Endodermal cell (in vitro differentiated cells): Measurements from ENCODE around the gene AKAP8. TPM values are rescaled to one million over a fixed set of nuclear protein-coding genes. Genes with fewer than 3 reads are reported as not detected.

ENCODE experiments used
- DNase-seq: peaks from one replicate; pipeline ENCODE4 v3.0.0-alpha.2; 2017
- H3K27ac ChIP-seq: 2 replicates; pipeline ENCODE4 v1.5.1; 2013; ENCODE audit warnings: mild to moderate bottlenecking, low read depth, low read length, moderate library complexity
- H3K27me3 ChIP-seq: 2 replicates; pipeline ENCODE4 v1.6.1; 2013; ENCODE audit warnings: mild to moderate bottlenecking, low read length, moderate library complexity; ENCODE audit not compliant: insufficient read depth, control insufficient read depth, poor library complexity, severe bottlenecking
- H3K36me3 ChIP-seq: 2 replicates; pipeline ENCODE4 v1.7.0; 2013; ENCODE audit warnings: mild to moderate bottlenecking, low read length, moderate library complexity; ENCODE audit not compliant: control insufficient read depth, insufficient read depth
- H3K4me1 ChIP-seq: one replicate; pipeline ENCODE4 v1.7.0; 2013; ENCODE audit warnings: low read length; ENCODE audit not compliant: control insufficient read depth, insufficient read depth
- H3K4me3 ChIP-seq: 2 replicates; pipeline ENCODE4 v1.5.1; 2013; ENCODE audit warnings: mild to moderate bottlenecking, low read length, moderate library complexity
- H3K9ac ChIP-seq: 2 replicates; pipeline ENCODE4 v1.6.1; 2013; ENCODE audit warnings: mild to moderate bottlenecking, low read length, moderate library complexity; ENCODE audit not compliant: poor library complexity, severe bottlenecking; ENCODE audit errors: extremely low read depth
- H3K9me3 ChIP-seq: 2 replicates; pipeline ENCODE4 v1.6.1; 2013; ENCODE audit warnings: mild to moderate bottlenecking, low read length, moderate library complexity; ENCODE audit not compliant: control insufficient read depth
- H3K27ac Mint-ChIP-seq: 2 replicates; pipeline ENCODE4 v1.8.0; 2020; ENCODE audit warnings: mixed read lengths
- H3K27me3 Mint-ChIP-seq: 2 replicates; pipeline ENCODE4 v1.8.0; 2021; ENCODE audit warnings: mild to moderate bottlenecking, mixed read lengths; ENCODE audit not compliant: insufficient read depth
- H3K36me3 Mint-ChIP-seq: 2 replicates; pipeline ENCODE4 v1.8.0; 2020; ENCODE audit warnings: low read depth, mixed read lengths
- H3K4me1 Mint-ChIP-seq: 2 replicates; pipeline ENCODE4 v1.8.0; 2020; ENCODE audit warnings: mixed read lengths
- H3K4me3 Mint-ChIP-seq: 2 replicates; pipeline ENCODE4 v1.8.0; 2020; ENCODE audit warnings: mild to moderate bottlenecking, moderate library complexity, mixed read lengths
- H3K9me3 Mint-ChIP-seq: 2 replicates; pipeline ENCODE4 v1.8.0; 2020; ENCODE audit warnings: mild to moderate bottlenecking, mixed read lengths
- WGBS, 2 experiments: methylation state at CpG; one replicate each; pipeline versions ENCODE4 v1.1.5 to v1.1.7; 2013; ENCODE audit warnings: missing lambda C conversion rate in 2 of 2, mixed read lengths in 1 of 2; ENCODE audit not compliant: insufficient coverage in 1 of 2, insufficient read length in 1 of 2; 5-methylcytosine and 5-hydroxymethylcytosine counted together
- total RNA-seq, 2 donors: library from RNA; stranded (reverse); fragmentation: NEBNext Ultra II Directional in 1 of 2; extraction: Animal tissue kit (Norgen Biotek cat#: 25700) in 1 of 2; gene quantifications; 2 replicates in 1 of 2; 3 replicates in 1 of 2; pipeline ENCODE4 v1.2.1, GENCODE V29; 2021
- TF ChIP-seq, protein P1 (sequence below): fragments of 200-600 bp; sonication (generic); conservative IDR thresholded peaks from 2 replicates; pipeline ENCODE4 v1.5.0; 2021; ENCODE audit warnings: antibody characterized with exemption, mild to moderate bottlenecking

The AKAP8 gene
- total RNA-seq, 2 donors from 2014 or later, result 34.9 to 39.6 TPM

DNA sequence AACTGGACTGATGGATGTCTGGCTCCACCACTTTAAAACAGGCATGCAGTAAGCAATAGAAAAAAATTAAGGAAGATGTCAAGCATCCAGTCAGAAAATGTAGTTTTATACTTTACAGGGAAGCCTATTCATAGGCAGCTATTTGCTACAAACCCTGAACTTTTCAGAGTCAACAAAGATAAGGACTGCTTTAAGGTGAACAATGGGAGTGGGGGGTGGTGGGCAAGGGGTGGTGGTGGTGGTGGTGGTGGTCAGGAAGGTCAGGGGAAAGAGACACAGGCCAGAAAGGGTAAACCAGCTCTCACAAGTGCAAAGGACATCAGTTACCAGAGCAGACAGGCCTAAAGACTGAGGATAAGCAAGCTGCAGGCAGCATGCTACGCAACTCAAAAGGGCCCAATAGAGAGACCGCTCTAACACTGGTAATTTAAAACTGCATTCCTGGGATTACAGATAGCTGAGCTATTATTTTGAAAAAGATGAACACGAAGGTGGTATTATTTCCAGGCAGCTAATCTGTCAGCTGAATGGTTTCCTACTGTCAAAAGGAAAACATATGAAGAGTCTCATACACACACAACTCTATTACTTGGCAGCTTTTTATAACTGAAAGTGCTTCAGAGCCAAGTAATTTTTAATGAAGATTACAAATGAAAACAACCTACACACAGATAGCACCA, 62.1 kb downstream of the AKAP8 start:
- H3K27ac Mint-ChIP-seq, result peak overlapping the region; percentile 23
- no peak for DNase-seq
- H3K4me1 Mint-ChIP-seq, result peaks cover 54% of the 10 kb centered on the region
- no peaks in the 10 kb centered on the region for H3K9me3 Mint-ChIP-seq
- Histone ChIP-seq H3K9me3 (no peaks in the 10 kb centered on the region), H3K9ac (no peak overlapping the region), H3K4me1 (peaks cover 23% of the 10 kb centered on the region), H3K27me3 (no peaks in the 10 kb centered on the region), H3K4me3 (peak overlapping the region; percentile 76), H3K27ac (no peak overlapping the region), H3K36me3 (peaks cover 6% of the 10 kb centered on the region)
- WGBS, 2 experiments, result 58 to 68% methylated on average over 3 of the region's 3 CpGs
- H3K27me3 Mint-ChIP-seq, result no peaks in the 10 kb centered on the region
- TF ChIP-seq, protein P1, sequence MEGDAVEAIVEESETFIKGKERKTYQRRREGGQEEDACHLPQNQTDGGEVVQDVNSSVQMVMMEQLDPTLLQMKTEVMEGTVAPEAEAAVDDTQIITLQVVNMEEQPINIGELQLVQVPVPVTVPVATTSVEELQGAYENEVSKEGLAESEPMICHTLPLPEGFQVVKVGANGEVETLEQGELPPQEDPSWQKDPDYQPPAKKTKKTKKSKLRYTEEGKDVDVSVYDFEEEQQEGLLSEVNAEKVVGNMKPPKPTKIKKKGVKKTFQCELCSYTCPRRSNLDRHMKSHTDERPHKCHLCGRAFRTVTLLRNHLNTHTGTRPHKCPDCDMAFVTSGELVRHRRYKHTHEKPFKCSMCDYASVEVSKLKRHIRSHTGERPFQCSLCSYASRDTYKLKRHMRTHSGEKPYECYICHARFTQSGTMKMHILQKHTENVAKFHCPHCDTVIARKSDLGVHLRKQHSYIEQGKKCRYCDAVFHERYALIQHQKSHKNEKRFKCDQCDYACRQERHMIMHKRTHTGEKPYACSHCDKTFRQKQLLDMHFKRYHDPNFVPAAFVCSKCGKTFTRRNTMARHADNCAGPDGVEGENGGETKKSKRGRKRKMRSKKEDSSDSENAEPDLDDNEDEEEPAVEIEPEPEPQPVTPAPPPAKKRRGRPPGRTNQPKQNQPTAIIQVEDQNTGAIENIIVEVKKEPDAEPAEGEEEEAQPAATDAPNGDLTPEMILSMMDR, result no peak
- H3K4me3 Mint-ChIP-seq, result peak overlapping the region; percentile 29
- peaks cover 6% of the 10 kb centered on the region for H3K36me3 Mint-ChIP-seq

- no peak for DNase-seq
- peaks cover 48% of the 10 kb centered on the region for H3K4me1 Mint-ChIP-seq
- Histone ChIP-seq H3K4me3 (no peak overlapping the region), H3K9ac (no peak overlapping the region), H3K4me1 (peaks cover 23% of the 10 kb centered on the region), H3K27me3 (no peaks in the 10 kb centered on the region), H3K36me3 (peaks cover 6% of the 10 kb centered on the region), H3K9me3 (no peaks in the 10 kb centered on the region), H3K27ac (no peak overlapping the region)
- peaks cover 6% of the 10 kb centered on the region for H3K36me3 Mint-ChIP-seq
- H3K4me3 Mint-ChIP-seq, result no peak overlapping the region
- WGBS, 2 experiments, result 92 to 100% methylated on average over 1 to 2 of the region's 2 CpGs
- TF ChIP-seq, protein P1, result no peak
- H3K9me3 Mint-ChIP-seq, result no peaks in the 10 kb centered on the region
- H3K27me3 Mint-ChIP-seq, result no peaks in the 10 kb centered on the region
- peak overlapping the region; percentile 7 for H3K27ac Mint-ChIP-seq
Measured at GRCh38 chr19:15316498-15316897, 63.1 kb downstream of the AKAP8 start.

GRCh38 chr19:15315101-15315500, 64.5 kb downstream of the AKAP8 start:
- peaks cover 45% of the 10 kb centered on the region for H3K4me1 Mint-ChIP-seq
- H3K27ac ChIP-seq, result no peak overlapping the region
- H3K36me3 Mint-ChIP-seq, result peaks cover 9% of the 10 kb centered on the region

More at GRCh38 chr19:15315101-15315500, 64.5 kb downstream of the AKAP8 start:
- no peak for DNase-seq
- Mint-ChIP-seq H3K9me3 (no peaks in the 10 kb centered on the region), H3K4me3 (no peak overlapping the region), H3K27ac (peak overlapping the region; percentile 13), H3K27me3 (no peaks in the 10 kb centered on the region)
- peaks cover 6% of the 10 kb centered on the region for H3K36me3 ChIP-seq
- H3K4me3 ChIP-seq, result no peak overlapping the region
- 92 to 97% methylated on average over 4 to 6 of the region's 6 CpGs for WGBS, 2 experiments
- no peaks in the 10 kb centered on the region for H3K9me3 ChIP-seq
- no peaks in the 10 kb centered on the region for H3K27me3 ChIP-seq
- TF ChIP-seq, protein P1, result no peak
- peaks cover 23% of the 10 kb centered on the region for H3K4me1 ChIP-seq
- H3K9ac ChIP-seq, result no peak overlapping the region
